Stimulated activated CD4-positive, alpha-beta T cell treated with anti-CD3 and anti-CD28 coated beads, Interleukin-15, amount 100 ng/mL, for 24 hours (primary cell): ENCODE results near the gene WDR27.

ENCODE experiments used
- DNase-seq: peaks from one replicate; pipeline ENCODE4 v3.0.0-alpha.2; 2020

Gene WDR27

DNA sequence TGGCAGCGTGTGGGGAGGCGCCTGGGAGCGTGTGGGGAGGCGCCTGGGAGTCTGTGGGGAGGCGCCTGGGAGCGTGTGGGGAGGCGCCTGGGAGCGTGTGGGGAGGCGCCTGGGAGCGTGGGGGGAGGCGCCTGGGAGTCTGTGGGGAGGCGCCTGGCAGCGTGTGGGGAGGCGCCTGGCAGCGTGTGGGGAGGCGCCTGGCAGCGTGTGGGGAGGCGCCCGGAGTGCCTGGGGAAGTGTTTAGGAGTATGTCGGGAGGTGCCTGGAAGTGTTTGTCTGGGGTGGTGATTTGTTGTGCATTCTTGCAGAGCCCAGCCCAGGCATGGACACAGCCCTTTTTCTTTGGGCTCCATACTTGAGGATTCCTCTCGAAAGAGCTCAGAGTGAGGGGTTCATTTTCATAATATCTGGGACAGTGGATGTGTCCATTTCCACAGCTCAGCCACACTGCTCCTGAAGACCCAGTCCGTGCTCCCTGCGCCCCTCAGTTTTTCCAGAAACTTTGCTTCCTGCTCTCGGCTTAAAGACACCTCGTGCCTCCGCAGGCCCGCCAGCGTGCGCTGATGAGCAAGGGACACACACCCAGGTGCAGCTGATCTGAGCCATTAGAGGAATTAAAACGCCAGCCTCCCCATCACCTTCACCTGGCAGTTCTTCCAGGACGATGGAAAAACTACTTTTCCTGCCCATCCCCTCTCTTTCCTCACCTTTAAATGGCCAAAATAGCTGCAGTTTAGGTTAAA, 276.0 kb downstream of the WDR27 start:
- DNase-seq: peak; percentile 14

DNA sequence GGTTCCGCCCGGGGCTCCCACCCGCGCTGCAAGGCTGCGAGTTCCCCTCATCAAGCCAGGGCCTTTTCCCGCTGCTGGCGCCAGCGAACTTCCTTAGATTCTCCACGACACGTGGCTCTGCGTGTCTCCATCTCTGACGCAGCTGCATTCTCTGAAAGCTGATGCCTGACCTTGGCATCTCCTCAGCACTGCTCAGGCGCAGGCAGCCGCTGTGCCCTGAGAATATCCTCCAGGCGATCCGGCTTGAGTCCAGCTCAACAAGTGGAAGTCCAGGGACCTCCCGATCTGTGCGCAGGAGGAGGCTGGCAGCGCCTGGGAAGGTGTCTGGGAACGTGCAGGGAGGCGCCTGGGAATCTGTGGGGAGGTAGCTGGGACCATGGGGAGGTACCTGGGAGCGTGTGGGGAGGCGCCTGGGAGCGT, 277.0 kb downstream of the WDR27 start:
- no peak for DNase-seq

DNA sequence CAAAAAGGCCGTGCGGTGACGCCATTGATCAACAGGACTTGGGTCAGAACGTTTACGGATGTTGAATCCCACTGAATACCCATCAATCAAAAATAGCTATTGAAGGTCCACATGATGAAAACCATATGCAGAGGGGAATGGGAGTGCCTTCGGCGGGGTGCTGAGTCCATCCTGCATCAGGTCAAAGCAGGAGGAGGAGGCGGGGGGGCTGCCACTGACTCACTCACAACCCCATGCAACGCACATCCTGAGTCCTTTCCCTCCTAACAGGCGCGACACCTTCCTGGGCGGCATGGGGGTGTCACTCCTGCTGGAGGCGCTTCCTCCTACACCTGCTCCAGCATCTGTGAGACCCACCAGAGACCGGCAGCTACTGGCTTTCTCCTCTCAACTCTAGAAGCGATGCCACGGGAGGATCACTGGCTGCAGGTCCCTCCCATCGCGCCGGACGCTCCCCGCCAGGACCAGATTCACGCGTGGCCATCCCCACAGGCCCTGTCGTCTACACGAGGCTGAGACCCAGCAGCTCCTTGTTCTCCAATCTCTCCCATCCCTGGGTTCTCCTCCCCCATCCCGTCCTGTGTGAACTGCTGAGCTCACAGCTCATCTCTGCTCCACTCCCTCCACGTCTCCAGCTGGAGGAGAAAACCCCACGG, 277.6 kb downstream of the WDR27 start:
- DNase-seq: no peak

DNA sequence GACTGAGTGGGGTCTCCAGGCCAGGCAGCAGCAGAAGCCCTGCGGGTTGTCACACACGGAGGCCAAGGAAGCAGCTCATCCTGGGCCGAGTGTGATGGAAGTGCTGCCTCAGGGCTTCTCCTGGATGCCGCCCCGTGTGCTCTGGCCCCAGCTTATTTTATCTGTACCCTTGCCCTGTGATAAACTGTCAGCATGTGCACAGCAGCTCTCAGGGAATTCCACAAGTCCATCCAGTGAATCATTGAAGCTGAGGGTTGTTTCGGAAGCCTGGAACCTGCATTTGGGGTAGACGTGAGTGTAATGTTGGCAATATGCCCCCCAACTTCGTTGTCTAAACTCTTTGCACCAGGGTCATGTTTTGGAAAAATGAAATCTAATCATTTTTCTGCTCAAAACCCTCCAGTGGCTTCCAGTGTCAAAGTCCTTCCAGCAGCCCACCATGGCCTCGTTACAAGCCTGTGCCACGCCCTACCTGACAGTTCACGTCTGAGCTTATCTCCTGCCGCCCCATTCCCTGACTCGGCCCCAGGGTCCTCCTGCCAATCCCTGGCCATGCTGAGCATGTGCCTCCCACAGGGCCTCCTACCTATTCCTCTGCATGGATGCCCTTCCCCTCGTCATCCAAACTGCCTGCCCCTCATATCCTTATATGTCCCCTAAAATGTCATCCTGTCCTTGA, 280.1 kb downstream of the WDR27 start:
- no peak for DNase-seq

DNA sequence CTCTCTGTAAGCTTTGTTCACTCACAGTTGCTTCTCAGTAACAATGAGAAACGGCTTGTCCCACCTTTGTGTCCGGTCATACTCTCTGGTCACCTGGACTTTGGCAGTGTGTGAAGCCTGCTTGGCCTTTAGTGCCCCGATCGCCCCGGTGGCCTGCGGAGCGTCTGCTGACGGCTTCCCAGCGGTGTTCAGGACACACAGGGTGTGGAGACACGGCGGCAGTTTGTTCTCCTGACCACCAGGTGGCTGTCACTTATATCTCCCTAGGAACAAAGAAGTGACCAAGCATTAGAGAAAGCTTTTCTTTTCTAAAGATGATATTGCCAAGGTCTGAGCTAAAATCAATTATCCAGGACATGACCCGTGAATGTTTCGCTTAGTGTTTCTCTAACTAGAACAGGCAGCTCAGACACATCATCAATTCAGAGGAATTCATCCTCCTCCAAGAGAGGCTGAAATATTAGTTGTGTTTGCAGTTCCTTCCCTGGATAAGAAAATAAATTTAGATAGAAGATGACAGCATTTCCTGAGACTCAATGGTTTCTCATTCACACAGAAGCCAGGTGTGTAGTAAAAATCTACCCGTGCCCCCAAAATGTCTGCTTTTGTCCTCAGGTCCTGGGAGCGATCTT, 280.8 kb downstream of the WDR27 start:
- DNase-seq: peak; percentile 47

DNA sequence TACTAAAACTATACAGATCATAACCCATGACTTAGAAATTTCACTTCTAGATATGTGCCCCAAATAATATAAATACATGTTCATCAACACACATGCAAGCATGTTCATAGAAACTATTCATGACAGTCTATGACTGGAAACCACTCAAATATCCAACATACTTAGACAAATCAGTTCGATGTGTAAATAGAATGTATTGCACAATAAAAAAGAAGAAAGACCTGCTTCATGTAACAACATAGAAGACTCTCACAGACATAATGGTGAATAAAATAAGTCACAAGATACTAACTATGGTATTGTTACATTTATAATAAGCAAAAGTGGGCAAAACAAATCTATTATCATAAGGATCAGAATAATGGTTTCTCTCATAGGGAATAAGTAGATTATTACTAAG, 284.7 kb downstream of the WDR27 start:
- no peak for DNase-seq

DNA sequence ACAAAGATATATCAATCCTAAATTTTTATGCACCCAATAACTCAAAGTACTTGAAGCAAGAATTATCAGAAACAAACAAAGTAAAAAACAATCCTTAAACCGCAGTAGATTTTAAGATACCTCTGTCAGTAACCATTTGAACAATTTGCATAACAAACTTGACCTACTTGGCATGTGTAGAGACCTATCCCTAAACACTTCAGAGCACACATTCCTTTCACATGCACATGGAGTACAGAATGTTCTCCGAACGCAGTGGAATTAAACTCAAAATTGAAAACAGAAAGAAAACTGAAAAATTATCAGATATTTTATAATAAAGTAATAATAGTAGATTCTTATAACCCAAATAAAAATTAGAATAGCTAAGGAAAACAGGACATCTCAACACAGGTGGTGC, 285.6 kb downstream of the WDR27 start:
- DNase-seq: no peak

DNA sequence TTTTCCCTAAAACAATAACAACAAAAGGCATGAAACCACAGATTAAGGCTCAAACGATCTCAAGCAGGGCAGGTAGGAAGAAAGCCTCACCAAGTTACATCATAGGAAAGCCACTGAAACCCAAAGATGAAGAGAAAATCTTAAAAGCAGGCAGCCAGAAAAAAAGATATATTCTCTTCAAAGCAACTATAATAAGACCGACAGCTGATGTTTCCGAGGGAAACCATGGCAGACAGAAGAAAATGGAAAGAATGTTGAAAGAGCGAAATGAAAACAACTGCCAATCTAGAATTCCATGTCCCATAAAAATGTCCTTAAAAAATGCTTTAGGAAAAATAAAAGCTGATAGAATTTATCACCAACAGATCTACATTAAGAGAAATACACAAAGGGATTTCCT, 286.6 kb downstream of the WDR27 start:
- DNase-seq: no peak

DNA sequence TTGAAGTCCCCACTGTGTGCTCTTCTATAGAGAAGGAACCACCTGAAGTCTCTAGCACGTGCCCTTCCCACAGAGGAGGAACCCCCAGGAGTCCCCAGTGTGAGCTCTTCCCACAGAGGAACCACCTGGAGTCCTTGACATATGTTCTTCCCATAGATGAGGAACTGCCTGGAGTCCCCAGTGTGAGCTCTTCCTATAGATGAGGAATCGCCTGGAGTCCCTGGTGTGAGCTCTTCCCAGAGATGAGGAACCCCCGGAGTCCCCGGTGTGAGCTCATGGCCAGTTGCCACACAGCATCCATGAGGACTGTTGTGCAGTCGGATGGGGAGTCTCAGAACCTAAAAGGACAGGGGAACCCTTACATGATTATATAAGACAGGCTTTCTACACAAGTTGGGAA, 290.1 kb downstream of the WDR27 start:
- no peak for DNase-seq

DNA sequence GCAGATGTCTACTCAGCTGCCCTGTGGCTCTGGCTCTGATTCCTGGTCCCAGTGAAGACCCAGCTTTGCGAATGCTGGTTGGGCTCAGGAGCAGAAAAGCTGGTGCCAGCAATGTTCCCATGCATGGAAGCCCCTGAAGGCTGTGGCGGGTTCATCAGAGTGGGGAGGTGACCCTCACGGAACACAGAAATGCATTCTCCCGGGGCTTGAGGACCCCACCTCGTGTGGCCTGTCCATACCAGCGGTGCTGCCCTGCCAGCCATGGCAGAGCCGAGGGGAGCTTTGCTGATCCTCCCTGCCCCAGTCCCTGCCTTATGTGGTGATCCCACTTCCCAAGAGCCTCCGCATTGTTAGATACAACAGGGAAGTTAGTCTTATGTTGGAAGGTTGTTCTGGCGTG, 290.5 kb downstream of the WDR27 start:
- no peak for DNase-seq

DNA sequence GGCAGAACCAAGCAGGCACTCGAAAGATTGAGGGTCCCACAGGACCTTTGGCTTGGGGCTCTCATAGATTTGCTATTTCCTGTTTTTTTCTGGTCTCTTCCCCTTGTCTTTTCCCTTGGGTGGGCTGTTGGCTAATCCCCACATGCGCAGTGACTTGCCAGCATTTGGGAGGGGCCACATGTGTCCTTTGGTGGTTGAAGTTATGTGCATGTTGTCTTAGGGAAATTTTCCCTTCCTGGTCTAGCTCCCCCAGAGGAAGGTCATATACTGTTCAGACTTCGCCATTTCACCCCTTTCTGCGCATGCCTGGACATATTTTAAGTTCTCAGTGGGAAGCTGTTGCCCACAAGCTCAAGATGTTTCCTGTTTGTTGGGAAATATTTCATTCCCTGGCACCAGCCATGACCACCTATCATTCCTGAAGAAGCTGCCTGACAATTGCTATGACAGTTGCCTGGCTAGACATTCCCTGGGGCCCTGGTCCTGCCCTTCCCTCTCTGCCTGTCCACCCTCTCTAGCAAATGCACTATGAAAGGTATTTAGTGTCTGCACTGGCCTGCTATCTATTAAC, 292.0 kb downstream of the WDR27 start:
- DNase-seq: no peak

DNA sequence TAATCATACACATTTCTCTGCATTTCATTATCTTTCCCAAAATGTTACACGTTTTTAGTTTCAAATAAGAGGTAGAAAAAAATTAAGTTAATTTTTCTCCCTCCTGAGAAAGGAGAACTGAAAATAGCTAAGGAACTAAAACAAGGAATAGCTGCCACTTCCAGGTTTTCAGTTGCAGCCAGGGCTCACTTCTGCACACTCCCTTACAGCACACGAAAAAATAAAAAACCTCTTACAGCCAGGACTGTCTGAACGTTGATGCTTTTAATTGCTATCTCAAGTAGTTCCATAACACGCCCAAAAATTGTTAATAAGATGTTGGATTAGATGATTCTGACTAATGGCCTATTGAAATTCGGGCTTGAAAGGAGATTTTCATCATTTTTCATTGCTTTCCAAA, 294.5 kb downstream of the WDR27 start:
- no peak for DNase-seq
